ENCODE measurements around the gene TNP2. TPM values are rescaled to one million over a fixed set of nuclear protein-coding genes. Genes with fewer than 3 reads are reported as not detected.

Gene TNP2
- polyA plus RNA-seq, 4 donors, result not detected

DNA sequence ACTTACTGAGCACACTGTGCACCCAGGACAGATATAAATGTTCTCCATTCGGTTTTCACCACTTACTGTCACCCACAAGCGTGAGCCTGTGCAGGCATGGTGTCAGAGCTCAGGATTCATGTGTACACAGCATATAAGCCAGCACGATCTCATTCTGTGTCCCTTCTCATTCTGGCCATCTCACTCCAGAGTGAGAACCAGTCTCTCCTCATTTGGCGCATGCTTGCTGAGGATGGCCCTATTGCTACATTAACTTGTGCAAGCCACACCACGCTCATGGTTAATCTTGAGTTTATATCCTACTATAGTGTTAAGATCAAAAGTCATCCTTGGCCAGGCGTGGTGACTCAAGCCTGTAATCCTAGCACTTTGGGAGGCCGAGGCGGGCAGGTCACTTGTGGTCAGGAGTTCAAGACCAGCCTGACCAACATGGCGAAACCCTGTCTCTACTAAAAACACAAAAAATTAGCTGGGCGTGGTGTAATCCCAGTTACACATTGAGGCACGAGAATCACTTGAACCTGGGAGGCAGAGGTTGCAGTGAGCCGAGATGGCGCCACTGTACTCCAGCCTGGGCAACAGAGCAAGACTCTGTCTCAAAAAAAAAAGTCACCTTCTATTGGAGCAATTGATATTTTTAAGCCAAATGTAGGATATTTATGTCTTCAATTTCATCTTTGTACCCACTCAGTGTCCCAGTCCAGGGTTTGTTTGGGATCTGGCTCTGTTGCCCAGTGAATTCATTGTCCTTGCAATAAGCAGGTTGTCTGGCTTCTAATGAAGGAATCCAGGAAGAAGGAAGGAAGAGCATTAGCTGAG is 34.0 kb downstream of the TNP2 start:
- H3K27ac ChIP-seq (ENCODE audit: low read depth in 1 of 3, low read length in 2 of 3), result peak overlapping the region in 1 of 3 donors; percentile 19
- peaks cover 0 to 11% (median 0%) of the 10 kb centered on the region in 3 donors for H3K4me1 ChIP-seq (ENCODE audit: control insufficient read depth in 3 of 3, insufficient read depth in 2 of 3, low read depth in 1 of 3, low read length in 2 of 3)
- H3K4me3 ChIP-seq (ENCODE audit: low read depth in 1 of 3, low read length in 3 of 3), result no peak overlapping the region
- H3K27me3 ChIP-seq (ENCODE audit: control insufficient read depth in 3 of 3, insufficient read depth in 3 of 3, low read length in 3 of 3), result peaks cover 0 to 3% (median 0%) of the 10 kb centered on the region in 3 donors
- DNase-seq (peak in 1 of 2 donors; percentile 46), FAIRE-seq (no peak)
- H3K9me3 ChIP-seq (ENCODE audit: control insufficient read depth in 2 of 2, insufficient read depth in 1 of 2, low read depth in 1 of 2, low read length in 1 of 2), result no peaks in the 10 kb centered on the region
- no peaks in the 10 kb centered on the region for H3K36me3 ChIP-seq (ENCODE audit: control insufficient read depth in 3 of 3, insufficient read depth in 2 of 3, low read depth in 1 of 3, low read length in 3 of 3)
- WGBS, 3 donors, result 65 to 78% (median 73%) methylated on average over 13 of the region's 13 CpGs

GRCh38 chr16:11233727-11234376 is 35.3 kb downstream of the TNP2 start:
- peaks cover 0 to 3% (median 0%) of the 10 kb centered on the region in 3 donors for H3K27me3 ChIP-seq (ENCODE audit: control insufficient read depth in 3 of 3, insufficient read depth in 3 of 3, low read length in 3 of 3)
- H3K4me1 ChIP-seq (ENCODE audit: control insufficient read depth in 3 of 3, insufficient read depth in 2 of 3, low read depth in 1 of 3, low read length in 2 of 3), result peaks cover 0 to 11% (median 0%) of the 10 kb centered on the region in 3 donors
- H3K27ac ChIP-seq (ENCODE audit: low read depth in 1 of 3, low read length in 2 of 3), result peak overlapping the region in 1 of 3 donors; percentile 72
- peak in 1 of 2 donors; percentile 53 for DNase-seq
- WGBS, 3 donors, result 71 to 84% (median 73%) methylated on average over 8 of the region's 8 CpGs
- FAIRE-seq, result no peak
- no peak overlapping the region for H3K4me3 ChIP-seq (ENCODE audit: low read depth in 1 of 3, low read length in 3 of 3)
- H3K9me3 ChIP-seq (ENCODE audit: control insufficient read depth in 2 of 2, insufficient read depth in 1 of 2, low read depth in 1 of 2, low read length in 1 of 2), result no peaks in the 10 kb centered on the region
- no peaks in the 10 kb centered on the region for H3K36me3 ChIP-seq (ENCODE audit: control insufficient read depth in 3 of 3, insufficient read depth in 2 of 3, low read depth in 1 of 3, low read length in 3 of 3)

DNA sequence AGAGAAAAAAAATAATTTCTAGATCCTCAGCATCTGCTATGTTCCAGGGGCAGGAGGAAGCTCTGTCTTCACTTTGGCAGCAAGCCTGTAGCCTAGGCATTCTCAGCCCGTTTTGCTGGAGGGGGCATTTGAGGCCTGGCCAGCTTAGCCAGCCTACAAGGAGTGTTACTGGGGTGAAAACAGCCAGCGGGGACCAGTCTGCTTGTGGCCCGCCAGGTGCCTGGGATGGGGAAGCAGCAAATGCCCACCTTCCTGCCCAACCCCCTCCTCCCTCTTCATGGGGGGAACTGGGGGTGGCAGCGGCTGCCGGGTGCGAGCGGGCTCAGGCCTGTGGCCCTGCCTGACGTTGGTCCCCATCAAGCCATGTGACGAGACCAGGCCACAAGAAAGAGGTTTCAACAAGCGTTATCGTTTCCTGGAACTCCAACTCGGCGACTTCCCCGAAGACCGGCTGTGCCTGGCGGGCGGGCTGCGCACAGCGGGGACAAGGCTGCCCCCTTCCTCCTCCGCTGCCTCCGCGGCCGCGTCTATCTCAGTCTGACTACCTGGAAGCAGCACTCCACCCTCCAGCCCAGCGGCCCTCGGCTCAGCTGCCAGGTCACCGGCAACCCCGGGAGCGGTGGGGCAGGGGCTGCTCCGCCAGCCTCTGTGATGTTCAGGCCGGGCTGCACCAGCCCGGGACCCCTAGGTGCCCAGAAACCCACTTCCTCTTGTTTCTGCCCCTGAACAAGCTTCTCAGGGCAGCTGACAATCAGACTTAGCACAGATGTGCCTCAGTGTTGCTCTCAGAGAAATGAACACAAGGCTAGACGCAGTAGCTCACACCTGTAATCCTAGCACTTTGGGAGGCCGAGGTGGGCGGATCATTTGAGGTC is 36.0 kb downstream of the TNP2 start:
- 48 to 69% (median 63%) methylated on average over 32 to 35 of the region's 35 CpGs for WGBS, 3 donors
- peaks cover 0 to 11% (median 0%) of the 10 kb centered on the region in 3 donors for H3K4me1 ChIP-seq (ENCODE audit: control insufficient read depth in 3 of 3, insufficient read depth in 2 of 3, low read depth in 1 of 3, low read length in 2 of 3)
- H3K9me3 ChIP-seq (ENCODE audit: control insufficient read depth in 2 of 2, insufficient read depth in 1 of 2, low read depth in 1 of 2, low read length in 1 of 2), result no peaks in the 10 kb centered on the region
- no peaks in the 10 kb centered on the region for H3K36me3 ChIP-seq (ENCODE audit: control insufficient read depth in 3 of 3, insufficient read depth in 2 of 3, low read depth in 1 of 3, low read length in 3 of 3)
- no peak overlapping the region for H3K4me3 ChIP-seq (ENCODE audit: low read depth in 1 of 3, low read length in 3 of 3)
- DNase-seq (peak; percentile 39 to 73), FAIRE-seq (no peak)
- peaks cover 0 to 3% (median 0%) of the 10 kb centered on the region in 3 donors for H3K27me3 ChIP-seq (ENCODE audit: control insufficient read depth in 3 of 3, insufficient read depth in 3 of 3, low read length in 3 of 3)
- H3K27ac ChIP-seq (ENCODE audit: low read depth in 1 of 3, low read length in 2 of 3), result peak overlapping the region in 2 of 3 donors; percentile 63 to 91

DNA sequence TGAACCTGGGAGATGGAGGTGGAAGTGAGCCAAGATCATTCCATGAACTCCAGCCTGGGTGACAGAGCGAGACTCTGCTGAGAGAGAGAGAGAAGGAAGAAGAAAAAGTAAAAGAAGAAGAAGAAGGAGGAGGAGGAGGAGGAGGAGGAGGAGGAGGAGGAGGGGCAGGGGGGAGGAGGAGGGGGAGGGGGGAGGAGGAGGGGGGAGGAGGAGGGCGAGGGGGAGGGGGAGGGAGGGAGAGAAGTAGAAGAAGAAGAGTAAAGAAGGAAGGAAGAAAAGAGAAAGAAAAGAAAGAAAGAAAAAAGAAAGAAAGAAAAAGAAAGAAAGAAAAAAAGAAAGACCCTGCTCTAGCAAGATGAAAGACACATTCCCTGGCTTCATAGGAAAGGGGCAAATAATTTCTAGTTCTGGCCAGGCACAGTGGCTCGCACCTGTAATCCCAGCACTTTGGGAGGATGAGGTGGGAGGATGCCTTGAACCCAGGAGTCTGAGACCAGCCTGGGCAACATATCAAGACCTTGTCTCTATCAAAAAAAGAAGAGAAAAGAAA is 36.7 kb downstream of the TNP2 start:
- Histone ChIP-seq H3K4me1 (ENCODE audit: control insufficient read depth in 3 of 3, insufficient read depth in 2 of 3, low read depth in 1 of 3, low read length in 2 of 3) (peaks cover 0 to 11% (median 0%) of the 10 kb centered on the region in 3 donors), H3K27ac (ENCODE audit: low read depth in 1 of 3, low read length in 2 of 3) (peak overlapping the region in 1 of 3 donors; percentile 91), H3K4me3 (ENCODE audit: low read depth in 1 of 3, low read length in 3 of 3) (no peak overlapping the region), H3K36me3 (ENCODE audit: control insufficient read depth in 3 of 3, insufficient read depth in 2 of 3, low read depth in 1 of 3, low read length in 3 of 3) (no peaks in the 10 kb centered on the region), H3K27me3 (ENCODE audit: control insufficient read depth in 3 of 3, insufficient read depth in 3 of 3, low read length in 3 of 3) (peaks cover 0 to 3% (median 0%) of the 10 kb centered on the region in 3 donors), H3K9me3 (ENCODE audit: control insufficient read depth in 2 of 2, insufficient read depth in 1 of 2, low read depth in 1 of 2, low read length in 1 of 2) (no peaks in the 10 kb centered on the region)
- no peak for FAIRE-seq
- DNase-seq, result no peak
- WGBS, 3 donors, result 69 to 98% (median 72%) methylated on average over 1 to 2 of the region's 3 CpGs

GRCh38 chr16:11231367-11231970 is 37.7 kb downstream of the TNP2 start:
- Histone ChIP-seq H3K27me3 (ENCODE audit: control insufficient read depth in 3 of 3, insufficient read depth in 3 of 3, low read length in 3 of 3) (peaks cover 0 to 3% (median 0%) of the 10 kb centered on the region in 3 donors), H3K27ac (ENCODE audit: low read depth in 1 of 3, low read length in 2 of 3) (peak overlapping the region in 1 of 3 donors; percentile 5), H3K4me3 (ENCODE audit: low read depth in 1 of 3, low read length in 3 of 3) (no peak overlapping the region), H3K36me3 (ENCODE audit: control insufficient read depth in 3 of 3, insufficient read depth in 2 of 3, low read depth in 1 of 3, low read length in 3 of 3) (no peaks in the 10 kb centered on the region), H3K9me3 (ENCODE audit: control insufficient read depth in 2 of 2, insufficient read depth in 1 of 2, low read depth in 1 of 2, low read length in 1 of 2) (no peaks in the 10 kb centered on the region), H3K4me1 (ENCODE audit: control insufficient read depth in 3 of 3, insufficient read depth in 2 of 3, low read depth in 1 of 3, low read length in 2 of 3) (peaks cover 0 to 11% (median 0%) of the 10 kb centered on the region in 3 donors)
- 73 to 90% (median 81%) methylated on average over 10 of the region's 10 CpGs for WGBS, 3 donors
- FAIRE-seq (no peak), DNase-seq (no peak)

- no peak overlapping the region for H3K4me3 ChIP-seq (ENCODE audit: low read depth in 1 of 3, low read length in 3 of 3)
- DNase-seq, result no peak
- 26 to 69% (median 43%) methylated on average over 4 of the region's 4 CpGs for WGBS, 3 donors
Measured at GRCh38 chr16:11229906-11230305, 39.2 kb downstream of the TNP2 start.

GRCh38 chr16:11229432-11229831 is 39.7 kb downstream of the TNP2 start:
- no peak overlapping the region for H3K4me3 ChIP-seq (ENCODE audit: low read depth in 1 of 3, low read length in 3 of 3)
- no peaks in the 10 kb centered on the region for H3K9me3 ChIP-seq (ENCODE audit: control insufficient read depth in 2 of 2, insufficient read depth in 1 of 2, low read depth in 1 of 2, low read length in 1 of 2)
- H3K27ac ChIP-seq (ENCODE audit: low read depth in 1 of 3, low read length in 2 of 3), result no peak overlapping the region
- WGBS, 3 donors, result 65 to 83% (median 70%) methylated on average over 5 of the region's 5 CpGs
- H3K27me3 ChIP-seq (ENCODE audit: control insufficient read depth in 3 of 3, insufficient read depth in 3 of 3, low read length in 3 of 3), result peaks cover 0 to 3% (median 0%) of the 10 kb centered on the region in 3 donors
- peaks cover 0 to 7% (median 0%) of the 10 kb centered on the region in 3 donors for H3K4me1 ChIP-seq (ENCODE audit: control insufficient read depth in 3 of 3, insufficient read depth in 2 of 3, low read depth in 1 of 3, low read length in 2 of 3)
- no peak for DNase-seq
- FAIRE-seq, result no peak
- H3K36me3 ChIP-seq (ENCODE audit: control insufficient read depth in 3 of 3, insufficient read depth in 2 of 3, low read depth in 1 of 3, low read length in 3 of 3), result no peaks in the 10 kb centered on the region

More at GRCh38 chr16:11229906-11230305, 39.2 kb downstream of the TNP2 start:
- Histone ChIP-seq H3K4me1 (ENCODE audit: control insufficient read depth in 3 of 3, insufficient read depth in 2 of 3, low read depth in 1 of 3, low read length in 2 of 3) (peaks cover 0 to 7% (median 0%) of the 10 kb centered on the region in 3 donors), H3K27ac (ENCODE audit: low read depth in 1 of 3, low read length in 2 of 3) (no peak overlapping the region), H3K9me3 (ENCODE audit: control insufficient read depth in 2 of 2, insufficient read depth in 1 of 2, low read depth in 1 of 2, low read length in 1 of 2) (no peaks in the 10 kb centered on the region), H3K36me3 (ENCODE audit: control insufficient read depth in 3 of 3, insufficient read depth in 2 of 3, low read depth in 1 of 3, low read length in 3 of 3) (no peaks in the 10 kb centered on the region), H3K27me3 (ENCODE audit: control insufficient read depth in 3 of 3, insufficient read depth in 3 of 3, low read length in 3 of 3) (peaks cover 0 to 3% (median 0%) of the 10 kb centered on the region in 3 donors)
- FAIRE-seq, result no peak

Measured in small intestine (tissue), 7 donors.